KMS-11 (cell line): Measurements from ENCODE around the gene KLHL18.
"Not testable (repeated sequence)": the region's sequence is repeated elsewhere in the genome, so short reads cannot be mapped to it uniquely, and the experiment has no call there.

Experiments
- H2AFZ ChIP-seq: fragments of 200-600 bp; sonication (generic); 2 replicates; pipeline ENCODE4 v1.6.1; 2016; ENCODE audit warnings: antibody characterized with exemption, mixed run types, low read depth
- H3K27ac ChIP-seq: fragments of 200-600 bp; sonication (generic); 2 replicates; pipeline ENCODE4 v1.6.1; 2016; ENCODE audit warnings: mild to moderate bottlenecking, mixed run types
- H3K27me3 ChIP-seq: fragments of 200-600 bp; sonication (generic); 2 replicates; pipeline ENCODE4 v1.6.1; 2017; ENCODE audit warnings: mild to moderate bottlenecking, low read depth, mixed run types, moderate library complexity; ENCODE audit not compliant: insufficient read depth
- H3K36me3 ChIP-seq: fragments of 200-600 bp; sonication (generic); 2 replicates; pipeline ENCODE4 v1.6.1; 2017; ENCODE audit warnings: mild to moderate bottlenecking, mixed run types; ENCODE audit not compliant: insufficient read depth
- H3K4me1 ChIP-seq: fragments of 200-600 bp; sonication (generic); 2 replicates; pipeline ENCODE4 v1.6.1; 2016; ENCODE audit warnings: mild to moderate bottlenecking, low read depth, mixed run types; ENCODE audit not compliant: poor library complexity, severe bottlenecking
- H3K4me2 ChIP-seq: fragments of 200-600 bp; sonication (generic); 2 replicates; pipeline ENCODE4 v1.7.0; 2016; ENCODE audit warnings: mild to moderate bottlenecking, mixed run types
- H3K4me3 ChIP-seq: fragments of 200-600 bp; sonication (generic); IDR thresholded peaks from 2 replicates; pipeline ENCODE4 v1.6.1; 2017; ENCODE audit warnings: low read depth, low read length, mixed read lengths; ENCODE audit not compliant: insufficient read depth
- H3K79me2 ChIP-seq: fragments of 200-600 bp; sonication (generic); 2 replicates; pipeline ENCODE4 v1.6.1; 2016; ENCODE audit warnings: low read depth, mixed run types; ENCODE audit not compliant: insufficient read depth
- H3K9ac ChIP-seq: fragments of 200-600 bp; sonication (generic); 2 replicates; pipeline ENCODE4 v1.6.1; 2016; ENCODE audit warnings: mild to moderate bottlenecking, mixed run types
- H4K20me1 ChIP-seq: fragments of 200-600 bp; sonication (generic); 2 replicates; pipeline ENCODE4 v1.6.1; 2016; ENCODE audit warnings: mild to moderate bottlenecking, mixed run types; ENCODE audit not compliant: insufficient read depth
- TF ChIP-seq, protein P1 (sequence below): fragments of 200-600 bp; sonication (generic); conservative IDR thresholded peaks from 2 replicates; pipeline ENCODE4 v1.6.1; 2017; ENCODE audit warnings: low read depth, mild to moderate bottlenecking, antibody characterized with exemption, low read length, moderate library complexity, mixed read lengths

The KLHL18 gene

DNA sequence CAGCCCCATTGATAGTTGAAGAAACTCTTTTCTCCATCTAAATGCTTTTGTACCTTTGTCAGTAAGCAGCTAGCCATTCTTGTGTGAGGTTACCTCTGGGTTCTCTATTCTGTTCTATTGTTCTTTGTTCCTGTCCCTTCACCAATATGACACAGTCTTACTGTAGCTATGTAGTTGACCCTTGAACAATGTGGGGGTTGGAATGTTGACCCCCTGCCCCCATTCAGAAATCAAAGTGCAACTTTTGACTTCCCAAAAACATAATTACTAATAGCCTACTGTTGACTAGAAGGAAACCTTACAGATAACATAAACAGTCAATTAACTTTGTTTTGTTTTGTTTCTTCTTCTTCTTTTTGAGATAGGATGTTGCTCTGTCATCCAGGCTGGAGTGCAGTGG, 18.7 kb downstream of the KLHL18 start:
- H3K4me1 ChIP-seq = no peaks in the 10 kb centered on the region
- H4K20me1 ChIP-seq = no peaks in the 10 kb centered on the region
- H3K4me2 ChIP-seq = no peak overlapping the region
- no peak overlapping the region for H3K9ac ChIP-seq
- no peaks in the 10 kb centered on the region; the same call in 1 of the 2 replicates for H3K79me2 ChIP-seq
- H2AFZ ChIP-seq = no peak overlapping the region
- no peak overlapping the region for H3K27ac ChIP-seq
- TF ChIP-seq, protein P1, sequence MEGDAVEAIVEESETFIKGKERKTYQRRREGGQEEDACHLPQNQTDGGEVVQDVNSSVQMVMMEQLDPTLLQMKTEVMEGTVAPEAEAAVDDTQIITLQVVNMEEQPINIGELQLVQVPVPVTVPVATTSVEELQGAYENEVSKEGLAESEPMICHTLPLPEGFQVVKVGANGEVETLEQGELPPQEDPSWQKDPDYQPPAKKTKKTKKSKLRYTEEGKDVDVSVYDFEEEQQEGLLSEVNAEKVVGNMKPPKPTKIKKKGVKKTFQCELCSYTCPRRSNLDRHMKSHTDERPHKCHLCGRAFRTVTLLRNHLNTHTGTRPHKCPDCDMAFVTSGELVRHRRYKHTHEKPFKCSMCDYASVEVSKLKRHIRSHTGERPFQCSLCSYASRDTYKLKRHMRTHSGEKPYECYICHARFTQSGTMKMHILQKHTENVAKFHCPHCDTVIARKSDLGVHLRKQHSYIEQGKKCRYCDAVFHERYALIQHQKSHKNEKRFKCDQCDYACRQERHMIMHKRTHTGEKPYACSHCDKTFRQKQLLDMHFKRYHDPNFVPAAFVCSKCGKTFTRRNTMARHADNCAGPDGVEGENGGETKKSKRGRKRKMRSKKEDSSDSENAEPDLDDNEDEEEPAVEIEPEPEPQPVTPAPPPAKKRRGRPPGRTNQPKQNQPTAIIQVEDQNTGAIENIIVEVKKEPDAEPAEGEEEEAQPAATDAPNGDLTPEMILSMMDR = no peak
- no peaks in the 10 kb centered on the region for H3K36me3 ChIP-seq
- H3K27me3 ChIP-seq = no peaks in the 10 kb centered on the region
- no peak overlapping the region for H3K4me3 ChIP-seq

DNA sequence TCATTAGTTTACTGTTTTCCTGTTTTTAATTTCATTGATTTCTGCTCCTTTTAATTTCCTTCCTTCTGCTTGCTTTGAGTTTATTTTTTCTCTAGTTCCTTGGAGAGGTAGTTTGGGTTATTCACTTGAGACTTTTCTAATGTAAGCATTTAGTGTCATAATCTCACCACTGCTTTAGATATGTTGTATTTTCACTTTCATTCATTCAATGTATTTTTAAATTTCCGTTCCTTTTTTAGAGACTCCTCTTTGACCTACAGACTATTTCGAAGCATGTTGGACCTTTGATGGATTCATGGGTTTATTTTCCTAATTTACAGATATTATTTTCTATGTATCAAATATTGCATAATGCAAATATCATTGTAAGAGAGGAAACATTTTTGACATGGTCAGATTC, 23.3 kb downstream of the KLHL18 start:
- TF ChIP-seq, protein P1 = no peak
- H3K4me3 ChIP-seq = no peak overlapping the region
- H3K9ac ChIP-seq = no peak overlapping the region
- H3K4me2 ChIP-seq = no peak overlapping the region
- no peaks in the 10 kb centered on the region for H3K4me1 ChIP-seq
- H4K20me1 ChIP-seq = no peaks in the 10 kb centered on the region
- no peak overlapping the region for H2AFZ ChIP-seq
- no peaks in the 10 kb centered on the region for H3K36me3 ChIP-seq
- no peaks in the 10 kb centered on the region for H3K27me3 ChIP-seq
- no peaks in the 10 kb centered on the region; the same call in 1 of the 2 replicates for H3K79me2 ChIP-seq
- H3K27ac ChIP-seq = no peak overlapping the region

DNA sequence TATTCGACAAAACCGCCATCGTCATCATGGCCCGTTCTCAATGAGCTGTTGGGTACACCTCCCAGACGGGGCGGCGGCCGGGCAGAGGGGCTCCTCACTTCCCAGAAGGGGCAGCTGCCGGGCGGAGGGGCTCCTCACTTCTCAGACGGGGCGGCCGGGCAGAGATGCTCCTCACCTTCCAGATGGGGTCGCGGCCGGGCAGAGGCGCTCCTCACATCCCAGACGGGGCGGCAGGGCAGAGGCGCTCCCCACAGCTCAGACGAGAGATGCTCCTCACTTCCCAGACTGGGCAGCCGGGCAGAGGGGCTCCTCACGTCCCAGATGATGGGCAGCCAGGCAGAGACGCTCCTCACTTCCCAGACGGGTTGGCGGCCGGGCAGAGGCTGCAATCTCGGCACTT, 26.5 kb downstream of the KLHL18 start:
- not testable (repeated sequence) for H2AFZ ChIP-seq

DNA sequence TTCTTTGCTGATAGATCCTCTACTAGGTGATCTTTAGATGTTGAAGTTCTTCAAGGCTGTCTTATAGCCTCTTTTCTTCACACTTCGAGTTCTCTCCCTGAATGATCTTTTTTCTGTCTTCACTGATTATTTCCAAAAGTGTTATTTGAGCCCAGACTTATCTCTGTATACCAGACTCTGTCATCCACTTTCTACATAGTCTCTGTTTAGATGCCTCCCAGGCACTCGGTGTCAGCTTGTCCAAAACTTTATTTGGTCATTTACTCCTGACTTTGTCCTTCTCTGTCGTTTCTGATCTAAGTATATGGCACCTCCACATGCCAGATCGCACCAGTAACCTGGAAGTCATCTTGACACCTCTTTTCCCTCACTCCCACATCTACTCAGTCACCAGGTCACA, 27.6 kb downstream of the KLHL18 start:
- Histone ChIP-seq H3K9ac (no peak overlapping the region), H3K27ac (no peak overlapping the region), H3K79me2 (no peaks in the 10 kb centered on the region; the same call in 1 of the 2 replicates), H3K27me3 (no peaks in the 10 kb centered on the region), H3K36me3 (no peaks in the 10 kb centered on the region), H4K20me1 (no peaks in the 10 kb centered on the region), H3K4me1 (no peaks in the 10 kb centered on the region), H3K4me2 (no peak overlapping the region), H2AFZ (no peak overlapping the region), H3K4me3 (no peak overlapping the region)
- TF ChIP-seq, protein P1 = no peak

More for the DNA sequence above, 26.5 kb downstream of the KLHL18 start:
- not testable (repeated sequence) for H3K4me3 ChIP-seq, H3K4me2 ChIP-seq, H3K27me3 ChIP-seq, H3K36me3 ChIP-seq, H3K9ac ChIP-seq, H3K79me2 ChIP-seq, H3K27ac ChIP-seq, H4K20me1 ChIP-seq, H3K4me1 ChIP-seq

DNA sequence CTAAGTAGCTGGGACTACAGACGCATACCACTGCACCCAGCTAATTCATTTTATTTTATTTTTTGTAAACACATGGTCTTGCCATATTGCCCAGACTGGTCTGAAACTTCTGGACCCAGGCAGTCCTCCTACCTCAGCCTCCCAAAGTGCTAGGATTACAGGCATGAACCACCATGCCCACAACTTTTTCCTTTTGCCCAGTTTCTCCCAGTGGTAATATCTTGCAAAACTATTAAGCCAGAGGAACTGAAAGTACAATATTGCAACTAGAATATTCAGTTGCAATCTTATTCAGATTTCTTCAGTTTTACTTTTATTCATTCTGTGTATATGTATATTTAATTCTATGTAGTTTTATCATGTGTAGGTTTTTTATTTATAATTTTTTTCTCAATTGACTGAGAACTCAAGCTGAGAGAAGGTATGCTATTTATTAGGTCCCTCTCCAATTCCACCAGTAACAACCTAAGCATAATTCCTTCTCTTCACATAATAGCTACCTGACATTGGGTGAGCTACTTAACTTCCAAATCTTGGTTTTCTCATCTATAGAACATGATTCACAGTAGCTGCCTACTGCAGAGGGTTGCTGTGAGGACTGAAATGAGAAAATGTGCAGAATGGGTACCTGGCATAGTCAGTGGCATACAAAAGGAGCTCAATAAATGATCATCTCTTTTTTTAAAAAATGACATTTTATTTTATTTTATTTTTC, 30.8 kb downstream of the KLHL18 start:
- Histone ChIP-seq H3K36me3 (no peaks in the 10 kb centered on the region), H3K4me1 (no peaks in the 10 kb centered on the region), H3K4me2 (no peak overlapping the region), H3K27me3 (no peaks in the 10 kb centered on the region), H3K4me3 (no peak overlapping the region), H3K9ac (no peak overlapping the region), H3K79me2 (no peaks in the 10 kb centered on the region), H3K27ac (no peak overlapping the region), H4K20me1 (no peaks in the 10 kb centered on the region), H2AFZ (no peak overlapping the region)
- TF ChIP-seq, protein P1 = no peak
